Measurements from ENCODE around the gene HNRNPAB.

- TF ChIP-seq TAF1 (IDR thresholded peaks at IDR 0.05; ENCODE audit: low read depth) (no peak), MAX (IDR thresholded peaks at IDR 0.05) (no peak)
Observed at GRCh38 chr5:178247481-178248456, 43.4 kb downstream of the HNRNPAB start.

All from Ishikawa (cell line).